GM12878 (cell line): ENCODE data around the gene RHOT1.
"Not testable (repeated sequence)": the region's sequence is repeated elsewhere in the genome, so short reads cannot be mapped to it uniquely, and the experiment has no call there.

Source experiments
- ATF7 ChIP-seq: fragments of 450-650 bp; IDR thresholded peaks from 2 replicates; pipeline ENCODE4 v1.6.1; 2016; ENCODE audit warnings: low read depth, mild to moderate bottlenecking
- CTCF ChIP-seq, 3 experiments: IDR thresholded peaks in 2 of 3; conservative IDR thresholded peaks in 1 of 3; 2 replicates each; pipeline ENCODE4 v1.5.1; 2011; ENCODE audit warnings: low read depth in 3 of 3, low read length in 3 of 3, mild to moderate bottlenecking in 3 of 3, control low read depth in 2 of 3, moderate library complexity in 2 of 3, inconsistent platforms in 1 of 3, mixed read lengths in 1 of 3; ENCODE audit not compliant: control insufficient read depth in 2 of 3, insufficient read depth in 1 of 3; ENCODE audit errors: extremely low read depth in 1 of 3
- GABPA ChIP-seq: IDR thresholded peaks from 2 replicates; pipeline ENCODE4 v1.6.1; 2014; ENCODE audit warnings: antibody characterized with exemption, low read depth, mild to moderate bottlenecking, inconsistent platforms
- IRF3 ChIP-seq: fragments of 450-650 bp; IDR thresholded peaks from 2 replicates; pipeline ENCODE4 v1.6.1; 2014; ENCODE audit warnings: mild to moderate bottlenecking
- MAX ChIP-seq: IDR thresholded peaks from 2 replicates; pipeline ENCODE4 v1.6.1; 2012; ENCODE audit warnings: low read depth, low read length, improper control_type of control experiment
- POLR2AphosphoS5 ChIP-seq: IDR thresholded peaks from 2 replicates; pipeline ENCODE4 v1.6.1; 2011; ENCODE audit warnings: mild to moderate bottlenecking, low read length, inconsistent platforms
- SIN3A ChIP-seq: IDR thresholded peaks from 2 replicates; pipeline ENCODE4 v1.6.1; 2012; ENCODE audit warnings: low read depth, low read length, improper control_type of control experiment
- SREBF2 ChIP-seq: IDR thresholded peaks from 2 replicates; pipeline ENCODE4 v1.6.1; 2012; ENCODE audit warnings: mild to moderate bottlenecking, low read length
- ZSCAN29 ChIP-seq: fragments of 450-650 bp; IDR thresholded peaks from 2 replicates; pipeline ENCODE4 v1.6.1; 2017; ENCODE audit warnings: mild to moderate bottlenecking, moderate library complexity

- TF ChIP-seq ATF7; POLR2AphosphoS5; MAX; ZSCAN29; IRF3; CTCF (IDR thresholded peaks at IDR 0.05 in 2 of 3, conservative IDR thresholded peaks at IDR 0.05 in 1 of 3; ENCODE audit: control insufficient read depth in 2 of 3, extremely low read depth in 1 of 3, insufficient read depth in 1 of 3, low read depth in 3 of 3, low read length in 3 of 3); GABPA; SIN3A; SREBF2: not testable (repeated sequence)
These were observed 35.8 kb upstream of the RHOT1 start for GRCh38 chr17:32106471-32106981.
